ENCODE measurements around the gene UBXN11.
A peak's percentile ranks its signal among the peaks of the same experiment; 100 is the strongest.

The UBXN11 gene

DNA sequence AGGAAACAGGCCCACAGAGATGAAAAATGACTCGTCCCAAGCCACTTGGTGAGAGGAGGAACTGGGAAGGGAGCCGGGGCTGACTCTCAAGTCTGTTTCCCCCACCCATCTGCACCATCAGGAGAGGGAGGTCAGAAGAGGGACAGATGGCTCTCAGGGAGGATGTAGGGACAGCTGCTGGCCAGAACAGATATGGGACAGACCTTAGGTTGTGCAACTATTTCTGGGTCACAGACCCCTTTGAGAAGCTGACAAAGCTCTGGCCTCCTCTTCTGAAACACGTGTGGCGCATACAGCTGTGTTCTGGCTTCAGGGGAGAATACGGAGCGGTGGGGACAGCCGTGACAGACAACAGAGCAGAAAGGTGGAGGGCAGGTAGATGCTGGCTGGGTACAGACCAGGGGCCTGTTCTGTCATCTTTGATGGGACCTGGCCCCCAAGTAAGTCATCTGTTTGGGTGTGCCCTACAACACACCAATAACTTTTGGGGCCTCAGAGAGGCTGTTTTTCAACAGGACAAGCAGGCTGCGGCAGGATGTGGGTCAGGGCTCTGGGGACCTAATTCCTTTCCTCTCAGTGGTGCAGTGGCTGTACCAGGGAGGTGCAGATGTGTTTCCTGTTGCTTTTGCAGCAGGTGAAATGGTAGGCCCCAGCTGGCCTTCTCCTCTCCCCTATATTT is 19.3 kb downstream of the UBXN11 start:
- TF ChIP-seq FOXP2 (optimal IDR thresholded peaks at IDR 0.05; ENCODE audit: borderline replicate concordance, extremely low read depth, extremely low read length, insufficient read depth): no peak
- no peak for TF ChIP-seq POLR2AphosphoS5 (IDR thresholded peaks at IDR 0.05; ENCODE audit: low read depth, low read length)
- no peak for TF ChIP-seq TAF1 (IDR thresholded peaks at IDR 0.05; ENCODE audit: borderline replicate concordance, insufficient read depth, low read length)
- TF ChIP-seq SIN3A (IDR thresholded peaks at IDR 0.05; ENCODE audit: borderline replicate concordance, insufficient read depth, low read length): no peak
- TF ChIP-seq, protein P1, sequence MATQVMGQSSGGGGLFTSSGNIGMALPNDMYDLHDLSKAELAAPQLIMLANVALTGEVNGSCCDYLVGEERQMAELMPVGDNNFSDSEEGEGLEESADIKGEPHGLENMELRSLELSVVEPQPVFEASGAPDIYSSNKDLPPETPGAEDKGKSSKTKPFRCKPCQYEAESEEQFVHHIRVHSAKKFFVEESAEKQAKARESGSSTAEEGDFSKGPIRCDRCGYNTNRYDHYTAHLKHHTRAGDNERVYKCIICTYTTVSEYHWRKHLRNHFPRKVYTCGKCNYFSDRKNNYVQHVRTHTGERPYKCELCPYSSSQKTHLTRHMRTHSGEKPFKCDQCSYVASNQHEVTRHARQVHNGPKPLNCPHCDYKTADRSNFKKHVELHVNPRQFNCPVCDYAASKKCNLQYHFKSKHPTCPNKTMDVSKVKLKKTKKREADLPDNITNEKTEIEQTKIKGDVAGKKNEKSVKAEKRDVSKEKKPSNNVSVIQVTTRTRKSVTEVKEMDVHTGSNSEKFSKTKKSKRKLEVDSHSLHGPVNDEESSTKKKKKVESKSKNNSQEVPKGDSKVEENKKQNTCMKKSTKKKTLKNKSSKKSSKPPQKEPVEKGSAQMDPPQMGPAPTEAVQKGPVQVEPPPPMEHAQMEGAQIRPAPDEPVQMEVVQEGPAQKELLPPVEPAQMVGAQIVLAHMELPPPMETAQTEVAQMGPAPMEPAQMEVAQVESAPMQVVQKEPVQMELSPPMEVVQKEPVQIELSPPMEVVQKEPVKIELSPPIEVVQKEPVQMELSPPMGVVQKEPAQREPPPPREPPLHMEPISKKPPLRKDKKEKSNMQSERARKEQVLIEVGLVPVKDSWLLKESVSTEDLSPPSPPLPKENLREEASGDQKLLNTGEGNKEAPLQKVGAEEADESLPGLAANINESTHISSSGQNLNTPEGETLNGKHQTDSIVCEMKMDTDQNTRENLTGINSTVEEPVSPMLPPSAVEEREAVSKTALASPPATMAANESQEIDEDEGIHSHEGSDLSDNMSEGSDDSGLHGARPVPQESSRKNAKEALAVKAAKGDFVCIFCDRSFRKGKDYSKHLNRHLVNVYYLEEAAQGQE (IDR thresholded peaks at IDR 0.05; ENCODE audit: insufficient read depth in 1 of 2, low read depth in 2 of 2, low read length in 2 of 2): no peak

DNA sequence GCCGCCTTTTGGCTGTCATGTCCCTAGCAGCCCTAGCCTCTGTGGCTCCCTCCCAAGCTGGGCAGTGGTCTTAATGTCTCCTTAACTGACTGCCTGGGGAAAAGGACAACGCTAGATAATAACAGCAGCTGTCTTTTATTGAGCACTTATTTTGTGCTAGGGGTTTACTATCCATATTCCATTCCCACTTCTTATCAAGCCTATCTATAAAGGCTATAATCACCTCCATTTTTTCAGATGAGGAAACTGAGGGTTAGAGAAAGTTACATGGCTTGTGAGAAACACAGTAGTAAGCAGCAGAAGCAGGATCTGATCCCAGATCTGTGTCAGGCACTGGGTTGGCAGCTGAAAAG is 20.4 kb downstream of the UBXN11 start:
- TF ChIP-seq FOXP2 (optimal IDR thresholded peaks at IDR 0.05; ENCODE audit: borderline replicate concordance, extremely low read depth, extremely low read length, insufficient read depth): no peak

DNA sequence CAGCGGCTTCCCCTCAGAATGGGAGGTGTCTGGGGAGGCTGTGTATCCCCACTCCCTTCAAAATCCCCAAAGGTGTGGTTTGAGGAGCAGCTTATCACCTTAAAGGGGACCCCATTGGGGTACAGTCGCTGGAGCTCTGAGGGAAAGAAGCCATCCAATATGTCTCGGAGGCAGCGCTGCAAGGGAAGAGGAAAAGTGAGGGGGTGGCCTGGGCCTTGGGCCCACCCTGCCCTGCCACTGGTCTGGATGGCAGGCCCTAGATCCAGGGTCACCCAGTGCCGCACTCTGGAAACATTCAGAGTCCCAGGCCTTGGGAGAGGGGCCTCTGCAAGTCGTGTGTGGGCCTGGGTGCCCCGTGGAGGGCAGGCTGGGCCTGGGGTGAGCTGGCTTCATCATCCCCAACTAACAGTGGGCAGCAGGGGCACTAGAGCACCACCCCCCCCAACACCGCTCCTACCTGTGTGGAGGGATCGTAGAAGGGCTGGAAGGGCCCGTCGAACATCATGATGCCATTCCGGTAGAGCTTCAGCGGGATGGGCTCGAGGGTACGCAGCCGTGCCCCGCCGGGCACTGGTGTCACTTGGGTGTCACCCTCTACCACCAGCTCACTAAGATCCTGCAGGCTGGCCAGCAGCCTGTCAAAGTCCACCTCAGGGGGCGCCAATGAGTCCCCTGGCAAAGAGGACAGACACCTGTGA is 20.9 kb downstream of the UBXN11 start:
- no peak for TF ChIP-seq SIN3A (IDR thresholded peaks at IDR 0.05; ENCODE audit: borderline replicate concordance, insufficient read depth, low read length)

DNA sequence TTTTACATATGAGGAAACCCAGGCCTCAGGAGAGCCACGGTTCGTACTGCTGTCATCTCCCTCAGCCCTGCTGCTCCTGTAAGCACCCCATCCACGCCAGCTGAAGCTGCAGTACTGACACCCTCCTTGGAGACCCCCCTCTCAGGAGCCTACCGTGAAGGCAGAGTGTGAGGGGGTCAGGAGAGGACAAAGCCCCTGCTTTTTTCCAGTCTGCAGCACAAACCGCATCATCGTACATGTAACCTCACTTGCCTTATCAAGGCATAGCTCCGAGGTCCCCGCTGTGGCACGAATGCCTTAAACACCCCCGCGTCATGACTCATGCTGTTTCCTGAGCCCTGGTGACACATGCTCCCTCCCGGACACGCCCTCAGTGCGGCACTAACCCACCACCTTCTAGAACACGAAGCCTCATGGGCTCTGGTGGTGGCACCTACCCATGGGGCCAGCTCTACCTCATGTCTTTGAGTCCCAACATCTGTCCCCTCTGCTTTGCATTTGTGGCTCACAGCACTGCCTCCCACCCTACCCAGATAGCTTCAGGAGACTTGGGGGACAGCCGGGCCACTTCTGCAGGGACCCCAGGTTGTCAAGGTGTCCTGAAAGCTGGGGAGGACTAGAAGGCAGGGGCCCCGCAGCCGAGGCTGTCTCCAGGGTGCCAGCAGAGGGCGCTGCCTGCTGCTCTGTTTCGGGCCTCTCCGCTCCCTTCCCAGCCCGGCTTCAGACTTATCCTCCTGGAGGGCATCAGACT is 21.7 kb downstream of the UBXN11 start:
- no peak for TF ChIP-seq SIN3A (IDR thresholded peaks at IDR 0.05; ENCODE audit: borderline replicate concordance, insufficient read depth, low read length)
- TF ChIP-seq FOXP2 (optimal IDR thresholded peaks at IDR 0.05; ENCODE audit: borderline replicate concordance, extremely low read depth, extremely low read length, insufficient read depth): no peak
- no peak for TF ChIP-seq POLR2AphosphoS5 (IDR thresholded peaks at IDR 0.05; ENCODE audit: low read depth, low read length)
- no peak for TF ChIP-seq TAF1 (IDR thresholded peaks at IDR 0.05; ENCODE audit: borderline replicate concordance, insufficient read depth, low read length)
- TF ChIP-seq, protein P1 (IDR thresholded peaks at IDR 0.05; ENCODE audit: insufficient read depth in 1 of 2, low read depth in 2 of 2, low read length in 2 of 2): no peak

DNA sequence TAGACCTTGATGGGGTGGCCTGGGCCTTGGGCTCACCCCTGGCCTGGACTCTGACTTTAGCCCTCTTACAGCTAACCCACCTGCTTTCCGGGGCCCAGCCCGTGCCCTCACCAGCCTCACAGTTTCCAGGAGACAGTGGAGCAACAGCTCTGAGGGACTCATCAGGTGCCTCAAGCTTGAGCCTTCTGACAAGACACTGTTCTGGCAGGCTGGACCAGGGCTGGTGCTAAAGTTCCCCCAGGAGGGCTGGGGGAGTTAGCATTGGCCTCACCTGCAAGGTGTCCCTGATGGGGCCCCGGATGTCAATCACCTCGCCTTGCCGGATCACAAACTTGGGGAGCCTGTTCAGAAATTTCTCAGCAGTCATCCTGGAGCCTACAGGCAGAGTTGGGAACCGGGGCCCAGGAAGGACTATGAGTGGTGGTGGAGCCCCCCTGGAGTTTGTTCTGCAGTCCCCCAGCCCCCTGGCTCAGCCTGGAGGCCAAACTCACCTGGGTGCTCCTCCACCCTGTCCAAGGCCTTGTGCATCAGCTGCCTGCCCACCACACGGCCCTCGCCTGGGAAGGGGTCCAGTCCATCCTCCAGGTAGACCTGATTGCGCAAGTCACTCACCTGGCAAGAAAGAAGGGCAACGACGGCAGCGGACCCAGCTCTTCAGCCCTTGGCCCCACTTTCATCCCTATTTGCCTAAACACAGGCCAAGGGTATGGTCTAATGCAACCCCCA is 22.4 kb downstream of the UBXN11 start:
- TF ChIP-seq, protein P1 (IDR thresholded peaks at IDR 0.05; ENCODE audit: insufficient read depth in 1 of 2, low read depth in 2 of 2, low read length in 2 of 2): no peak
- TF ChIP-seq FOXP2 (optimal IDR thresholded peaks at IDR 0.05; ENCODE audit: borderline replicate concordance, extremely low read depth, extremely low read length, insufficient read depth) (no peak), TAF1 (IDR thresholded peaks at IDR 0.05; ENCODE audit: borderline replicate concordance, insufficient read depth, low read length) (no peak), POLR2AphosphoS5 (IDR thresholded peaks at IDR 0.05; ENCODE audit: low read depth, low read length) (0 out of 2 replicates have a peak, but pooled peaks have one; percentile 36)

All from PFSK-1 (cell line).